Fibroblast of peridontal ligament (primary cell): ENCODE results near the gene NUP205.
A peak's percentile ranks its signal among the peaks of the same experiment; 100 is the strongest.

Source experiments
- DNase-seq: peaks from one replicate; pipeline ENCODE4 v3.0.0-alpha.2; 2010; ENCODE audit errors: extremely low read depth

Gene NUP205

GRCh38 chr7:135538376-135538775 lies 19.3 kb upstream of the NUP205 start:
- DNase-seq: no peak

DNA sequence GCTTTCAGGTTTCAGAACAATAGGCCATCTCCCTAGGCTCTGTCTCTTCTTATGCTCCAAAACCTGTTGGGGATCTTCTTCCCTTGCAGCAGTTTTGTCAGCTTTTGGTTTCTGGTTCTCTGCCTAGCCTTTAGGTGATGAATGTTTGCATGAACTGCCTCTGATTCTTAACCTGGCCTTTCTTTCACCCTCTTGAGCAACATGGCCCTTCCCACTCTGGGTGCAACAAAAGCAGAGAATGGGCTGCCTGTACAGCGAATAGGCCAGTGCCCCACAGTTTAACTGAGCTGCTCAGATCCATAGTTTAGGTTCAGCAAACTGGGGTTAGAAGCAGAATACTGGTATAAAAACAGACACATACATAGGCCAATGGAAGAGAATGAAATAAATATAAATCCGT lies 18.1 kb upstream of the NUP205 start:
- no peak for DNase-seq

- DNase-seq: no peak
These were observed 16.7 kb upstream of the NUP205 start for GRCh38 chr7:135541029-135541428.

GRCh38 chr7:135550196-135550595 lies 7.5 kb upstream of the NUP205 start:
- DNase-seq: no peak

- DNase-seq: no peak
These were observed 5.6 kb upstream of the NUP205 start for GRCh38 chr7:135552148-135552547.

GRCh38 chr7:135553346-135553745 lies 4.4 kb upstream of the NUP205 start:
- no peak for DNase-seq

DNA sequence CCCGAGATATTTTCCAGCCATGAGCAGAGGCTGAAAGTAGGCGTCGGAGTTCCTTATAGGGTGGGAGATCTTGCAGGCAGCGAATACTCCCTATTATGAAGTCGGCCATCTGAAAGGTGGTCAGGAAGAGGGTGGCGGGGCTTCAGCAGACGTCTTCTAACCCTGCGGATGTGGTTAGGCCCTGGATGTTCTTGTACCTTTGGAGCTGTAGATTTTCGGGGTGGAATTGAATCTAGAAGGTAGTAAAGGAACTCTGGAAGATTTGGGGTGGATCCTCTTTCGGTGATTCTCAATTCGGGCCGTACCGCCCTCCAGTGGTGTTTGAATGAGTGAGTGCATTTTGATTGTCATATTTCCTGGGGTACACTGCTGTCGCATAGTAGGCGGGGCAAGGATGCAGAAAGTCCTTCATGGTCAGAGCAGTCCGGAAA lies 635 bp downstream of the NUP205 start:
- DNase-seq: peak; percentile 58

DNA sequence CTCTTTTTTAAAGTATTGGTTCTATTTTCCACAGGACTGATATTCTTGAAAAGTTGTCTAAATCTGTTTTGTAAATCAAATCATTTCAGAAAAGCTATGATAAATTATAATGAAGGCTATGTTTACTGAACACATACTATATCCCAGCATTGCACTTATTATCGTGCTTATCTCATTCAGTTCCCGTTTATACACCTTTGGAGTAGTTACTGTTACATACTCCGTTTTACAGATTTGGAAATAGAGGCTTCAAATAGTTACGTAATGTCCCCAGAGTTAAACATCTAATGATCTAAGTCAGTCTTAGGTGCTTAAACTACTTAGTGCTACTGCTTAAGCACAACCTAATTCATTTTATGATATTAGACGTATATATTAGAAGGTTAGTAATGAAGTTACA lies 1.2 kb downstream of the NUP205 start:
- DNase-seq: no peak

- no peak for DNase-seq
These were observed 2.9 kb downstream of the NUP205 start for GRCh38 chr7:135560631-135561030.

GRCh38 chr7:135562720-135563119 lies 5.0 kb downstream of the NUP205 start:
- no peak for DNase-seq

DNA sequence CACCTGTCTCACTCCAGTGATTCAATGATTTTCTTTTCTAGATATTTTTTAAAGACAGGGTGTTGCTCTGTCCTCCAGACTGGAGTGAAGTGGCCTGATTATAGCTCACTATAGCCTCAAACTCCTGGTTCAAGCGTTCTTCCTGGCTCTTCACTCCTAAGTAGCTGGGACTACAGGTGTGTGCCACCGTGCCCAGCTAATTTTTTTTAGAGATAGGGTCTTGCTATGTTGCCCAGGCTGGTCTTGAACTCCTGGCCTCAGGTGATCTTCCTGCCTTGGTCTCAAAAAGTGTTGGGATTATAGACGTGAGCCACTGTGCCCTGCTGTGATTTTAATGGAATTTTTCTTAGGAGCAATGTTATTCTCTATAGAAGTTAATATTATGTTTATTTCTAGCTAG lies 14.1 kb downstream of the NUP205 start:
- no peak for DNase-seq

GRCh38 chr7:135573541-135573940 lies 15.8 kb downstream of the NUP205 start:
- DNase-seq: no peak

- DNase-seq: no peak
These were observed 17.6 kb downstream of the NUP205 start for GRCh38 chr7:135575296-135575695.

- DNase-seq: no peak
These were observed 20.9 kb downstream of the NUP205 start for GRCh38 chr7:135578569-135578968.

- no peak for DNase-seq
These were observed 26.9 kb downstream of the NUP205 start for GRCh38 chr7:135584362-135585353.

- DNase-seq: peak; percentile 50
These were observed 39.6 kb downstream of the NUP205 start for GRCh38 chr7:135597181-135597925.

- no peak for DNase-seq
These were observed 40.2 kb downstream of the NUP205 start for GRCh38 chr7:135597926-135598305.

DNA sequence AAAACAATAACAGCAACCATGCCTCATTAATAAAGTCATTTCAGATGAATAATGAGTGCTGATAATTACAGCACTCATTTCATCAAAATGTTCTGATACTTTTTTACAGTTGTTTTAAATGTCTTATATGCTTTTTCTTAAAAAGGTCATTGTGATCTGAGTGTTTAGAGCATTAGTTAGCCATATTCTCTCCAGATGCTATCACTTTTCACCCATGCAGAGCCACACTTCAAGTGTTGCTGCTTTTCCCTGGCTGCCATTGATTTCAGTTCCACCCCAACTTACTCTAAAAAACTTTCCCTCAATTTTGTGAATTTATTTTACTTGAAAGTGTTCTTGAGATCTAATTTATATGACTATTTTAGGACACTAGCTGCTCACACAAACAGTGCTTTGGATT lies 41.8 kb downstream of the NUP205 start:
- DNase-seq: no peak

DNA sequence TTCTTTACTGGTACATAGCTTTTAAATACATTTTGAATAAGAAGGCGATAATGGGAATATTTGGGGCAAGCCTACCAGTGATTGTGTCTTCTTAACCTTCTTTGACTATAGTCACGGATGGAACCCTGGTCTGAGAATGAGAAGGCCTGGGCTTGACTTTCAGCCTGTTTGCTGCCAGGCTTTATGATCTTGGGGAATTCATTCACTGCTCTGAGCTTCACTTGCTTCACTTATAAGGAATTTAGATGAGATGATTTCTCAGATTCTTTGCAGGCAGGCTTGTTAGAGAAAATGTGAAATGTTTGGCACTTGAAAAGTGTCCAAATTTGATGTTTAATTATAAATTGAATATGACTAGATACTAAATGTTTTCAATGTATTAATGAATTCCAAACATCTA lies 42.5 kb downstream of the NUP205 start:
- no peak for DNase-seq

- peak; percentile 6 for DNase-seq
These were observed 43.5 kb downstream of the NUP205 start for GRCh38 chr7:135601182-135601581.

DNA sequence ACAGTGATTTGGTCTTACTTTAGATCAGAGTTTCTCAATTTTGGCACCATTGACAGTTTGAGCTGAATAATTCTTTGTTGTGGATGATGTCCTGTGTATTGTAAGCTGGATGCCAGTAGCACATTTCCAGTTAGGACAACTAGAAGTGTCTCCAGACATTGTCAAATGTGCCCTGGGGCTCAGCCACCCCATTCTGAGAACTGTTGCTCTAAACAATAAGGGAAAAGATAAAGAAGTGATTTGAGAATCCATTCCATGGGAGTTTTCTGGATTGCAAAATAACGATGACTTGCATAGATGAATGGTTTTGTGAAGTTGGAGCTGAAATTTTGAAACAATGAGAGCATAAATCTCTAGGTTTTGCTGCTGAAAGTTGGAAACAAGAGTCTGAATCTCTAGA lies 44.6 kb downstream of the NUP205 start:
- peak; percentile 48 for DNase-seq

GRCh38 chr7:135616136-135616535 lies 58.4 kb downstream of the NUP205 start:
- no peak for DNase-seq

- DNase-seq: no peak
These were observed 60.1 kb downstream of the NUP205 start for GRCh38 chr7:135617781-135618180.
